Hypothalamus (tissue), 51 donors: Measurements from ENCODE around the gene MACROH2A1.

Source experiments
- DNase-seq, 51 donors: peaks; one replicate each; lab custom pipeline; 2025; lab: John Stamatoyannopoulos, UW

Gene MACROH2A1

DNA sequence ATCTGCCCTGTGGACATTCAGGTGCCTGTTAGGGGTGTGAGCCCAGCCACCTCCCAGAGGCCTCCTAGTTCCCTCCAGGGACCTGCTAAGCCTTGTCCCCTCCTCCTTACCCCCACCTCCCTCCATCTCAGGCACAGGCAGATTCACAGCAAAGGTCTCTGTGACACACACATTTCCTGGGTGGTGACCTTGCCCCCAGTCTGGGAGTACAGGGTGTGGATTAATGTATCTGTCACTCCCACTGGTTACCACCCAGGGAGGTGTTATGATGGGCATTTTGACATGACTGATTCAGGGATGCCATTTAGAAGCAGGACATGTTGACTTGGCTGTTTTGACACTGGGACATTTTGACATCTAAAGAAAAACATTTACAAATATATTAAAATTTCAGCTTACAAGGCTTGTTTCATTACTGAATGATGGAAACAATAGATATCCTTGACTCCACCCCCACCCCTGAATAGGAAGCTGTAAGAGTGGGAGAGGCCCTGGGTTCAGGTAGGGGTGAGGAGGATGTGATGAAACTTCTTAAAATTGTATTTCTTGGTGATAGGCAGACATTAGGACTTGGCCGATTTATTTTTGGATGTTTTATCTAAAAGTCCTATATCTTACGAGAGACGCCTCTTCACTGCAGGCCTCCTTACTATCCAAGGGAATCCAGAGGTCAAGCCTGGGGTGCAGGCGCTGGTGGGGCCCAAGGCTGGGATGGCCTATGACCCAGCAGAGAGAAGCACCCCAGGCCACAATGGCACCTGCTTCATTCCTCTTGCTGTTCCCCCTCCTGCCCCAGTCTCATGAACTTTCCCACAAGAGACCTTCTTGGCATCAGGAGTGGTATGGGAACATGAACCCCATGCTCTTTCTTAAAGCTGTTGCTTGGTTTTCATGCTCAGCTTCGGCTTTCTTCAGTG lies 101.9 kb downstream of the MACROH2A1 start:
- no peak for DNase-seq

DNA sequence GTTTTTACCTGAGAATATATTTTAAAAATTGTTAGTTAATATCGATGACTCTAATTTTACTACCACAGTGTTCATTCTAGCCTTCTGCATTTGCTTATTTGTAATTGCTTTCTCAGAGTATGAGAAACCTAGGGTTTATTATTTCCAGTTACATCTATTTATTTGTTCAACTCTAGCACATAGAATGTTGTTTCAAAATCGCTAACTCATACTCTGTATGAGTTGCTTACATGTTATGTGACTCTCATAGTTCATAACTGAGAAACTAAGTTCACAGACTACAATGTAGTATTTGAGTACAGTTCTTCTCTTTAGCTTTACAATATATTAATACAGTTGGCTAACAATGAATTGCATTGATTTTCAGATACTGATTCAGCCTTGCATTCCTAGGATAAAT lies 103.2 kb downstream of the MACROH2A1 start:
- DNase-seq: no peak

DNA sequence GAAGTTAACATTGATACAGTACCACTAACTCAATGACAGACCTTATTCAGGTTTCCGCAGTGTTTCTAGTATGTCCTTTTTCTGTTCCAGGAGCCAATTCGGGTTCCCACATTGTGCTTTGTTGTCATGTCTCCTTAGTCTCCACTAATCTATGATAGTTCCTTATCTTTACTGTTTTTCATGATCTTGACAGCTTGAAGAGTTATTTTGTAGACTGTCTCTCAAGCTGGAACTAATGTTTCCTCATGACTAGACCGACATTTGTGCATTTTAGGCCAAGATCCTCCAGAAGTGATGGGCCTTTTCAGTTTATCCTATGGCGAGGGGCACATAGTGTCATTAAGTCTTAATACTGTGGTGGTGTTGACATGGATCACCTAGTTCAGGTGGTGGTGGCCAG lies 104.2 kb downstream of the MACROH2A1 start:
- DNase-seq: no peak

DNA sequence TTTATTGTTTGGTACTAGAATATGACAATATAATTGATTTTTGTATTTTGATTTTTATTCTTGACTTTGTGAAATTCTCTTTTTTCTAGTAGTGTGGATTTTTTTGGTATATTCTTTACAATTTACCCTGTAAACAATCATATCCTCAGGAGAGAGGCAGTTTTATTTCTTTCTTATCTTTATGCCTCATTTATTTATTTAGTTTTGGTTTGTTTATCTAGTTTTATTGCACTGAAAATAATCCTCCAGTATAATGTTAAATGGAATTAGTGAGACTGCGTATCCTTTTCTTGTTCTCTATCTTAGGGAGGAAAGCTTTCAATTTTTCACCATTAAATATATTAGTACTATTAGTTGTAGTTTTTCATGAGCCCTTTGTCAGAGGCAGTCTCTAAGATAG lies 109.4 kb downstream of the MACROH2A1 start:
- DNase-seq: no peak

- no peak for DNase-seq
Observed at GRCh38 chr5:135287551-135287950, 111.5 kb downstream of the MACROH2A1 start.
